Endothelial cell of umbilical vein (primary cell): Measurements from ENCODE around the gene DUSP16.

Source experiments
- EZH2 ChIP-seq: IDR thresholded peaks from 2 replicates; pipeline ENCODE4 v1.6.1; 2012; ENCODE audit warnings: borderline replicate concordance, low read depth, mild to moderate bottlenecking, moderate library complexity, low read length, inconsistent platforms; ENCODE audit not compliant: severe bottlenecking
- FOS ChIP-seq: IDR thresholded peaks from 2 replicates; pipeline ENCODE4 v1.6.1; 2011; ENCODE audit warnings: mild to moderate bottlenecking, low read length, moderate library complexity, borderline replicate concordance; ENCODE audit not compliant: insufficient read depth
- GATA2 ChIP-seq: IDR thresholded peaks from 2 replicates; pipeline ENCODE4 v1.7.0; 2011; ENCODE audit warnings: low read depth, mild to moderate bottlenecking, moderate library complexity, mixed read lengths, low read length; ENCODE audit not compliant: insufficient read length, insufficient read depth
- POLR2A ChIP-seq: IDR thresholded peaks from 2 replicates; pipeline ENCODE4 v1.6.1; 2012; ENCODE audit warnings: low read depth, mild to moderate bottlenecking, control low read depth, low read length
- POLR2AphosphoS5 ChIP-seq: IDR thresholded peaks from 2 replicates; pipeline ENCODE4 v1.6.1; 2012; ENCODE audit warnings: low read depth, mild to moderate bottlenecking, control low read depth, low read length, moderate library complexity; ENCODE audit not compliant: insufficient read depth
- TF ChIP-seq, protein P1 (sequence below), 2 donors: IDR thresholded peaks; 1 replicate in 1 of 2; 2 replicates in 1 of 2; pipeline ENCODE4 v1.5.1; 2011; ENCODE audit warnings: low read length in 2 of 2, mild to moderate bottlenecking in 2 of 2, moderate library complexity in 2 of 2, control low read depth in 1 of 2, inconsistent platforms in 1 of 2, low read depth in 1 of 2; ENCODE audit not compliant: insufficient read depth in 1 of 2; ENCODE audit errors: extremely low read depth in 1 of 2

DNA sequence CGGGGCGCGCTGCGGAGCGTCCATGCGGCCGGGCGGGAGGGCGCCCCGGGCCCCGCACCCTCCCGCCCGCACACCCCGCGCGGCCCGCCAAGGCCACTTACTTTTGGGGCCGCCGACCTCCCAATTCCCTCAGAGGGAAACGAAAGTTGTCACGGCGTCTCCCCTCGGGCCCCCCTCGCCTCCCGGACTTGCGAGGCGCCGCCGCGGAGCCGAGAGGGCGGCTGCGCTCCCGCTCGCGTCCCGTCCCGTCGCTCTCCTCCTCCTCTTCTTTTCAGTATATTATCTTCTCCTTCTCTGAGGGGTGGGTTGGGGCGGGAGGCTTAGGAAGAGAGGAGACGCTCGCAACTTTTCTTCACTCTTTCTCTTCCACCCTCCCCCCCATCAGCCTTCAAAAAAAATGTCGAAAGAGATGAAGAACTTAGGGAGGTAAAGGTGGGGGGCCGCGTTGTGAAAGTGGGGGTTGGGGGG lies 613 bp downstream of the DUSP16 start:
- TF ChIP-seq, protein P1, sequence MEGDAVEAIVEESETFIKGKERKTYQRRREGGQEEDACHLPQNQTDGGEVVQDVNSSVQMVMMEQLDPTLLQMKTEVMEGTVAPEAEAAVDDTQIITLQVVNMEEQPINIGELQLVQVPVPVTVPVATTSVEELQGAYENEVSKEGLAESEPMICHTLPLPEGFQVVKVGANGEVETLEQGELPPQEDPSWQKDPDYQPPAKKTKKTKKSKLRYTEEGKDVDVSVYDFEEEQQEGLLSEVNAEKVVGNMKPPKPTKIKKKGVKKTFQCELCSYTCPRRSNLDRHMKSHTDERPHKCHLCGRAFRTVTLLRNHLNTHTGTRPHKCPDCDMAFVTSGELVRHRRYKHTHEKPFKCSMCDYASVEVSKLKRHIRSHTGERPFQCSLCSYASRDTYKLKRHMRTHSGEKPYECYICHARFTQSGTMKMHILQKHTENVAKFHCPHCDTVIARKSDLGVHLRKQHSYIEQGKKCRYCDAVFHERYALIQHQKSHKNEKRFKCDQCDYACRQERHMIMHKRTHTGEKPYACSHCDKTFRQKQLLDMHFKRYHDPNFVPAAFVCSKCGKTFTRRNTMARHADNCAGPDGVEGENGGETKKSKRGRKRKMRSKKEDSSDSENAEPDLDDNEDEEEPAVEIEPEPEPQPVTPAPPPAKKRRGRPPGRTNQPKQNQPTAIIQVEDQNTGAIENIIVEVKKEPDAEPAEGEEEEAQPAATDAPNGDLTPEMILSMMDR (IDR thresholded peaks at IDR 0.05; ENCODE audit: extremely low read depth in 1 of 2, insufficient read depth in 1 of 2, low read depth in 1 of 2, low read length in 2 of 2), result no peak
- TF ChIP-seq POLR2AphosphoS5 (no peak), POLR2A (no peak), EZH2 (no peak), GATA2 (no peak), FOS (no peak)
